HUDEP-2 (cell line): Measurements from ENCODE around the gene VPS26B.

ENCODE experiments used
- DNase-seq, 76 experiments: peaks; one replicate each; lab custom pipeline; 2025; ENCODE audit not compliant: unreplicated experiment in 76 of 76; lab: John Stamatoyannopoulos, UW

VPS26B gene

DNA sequence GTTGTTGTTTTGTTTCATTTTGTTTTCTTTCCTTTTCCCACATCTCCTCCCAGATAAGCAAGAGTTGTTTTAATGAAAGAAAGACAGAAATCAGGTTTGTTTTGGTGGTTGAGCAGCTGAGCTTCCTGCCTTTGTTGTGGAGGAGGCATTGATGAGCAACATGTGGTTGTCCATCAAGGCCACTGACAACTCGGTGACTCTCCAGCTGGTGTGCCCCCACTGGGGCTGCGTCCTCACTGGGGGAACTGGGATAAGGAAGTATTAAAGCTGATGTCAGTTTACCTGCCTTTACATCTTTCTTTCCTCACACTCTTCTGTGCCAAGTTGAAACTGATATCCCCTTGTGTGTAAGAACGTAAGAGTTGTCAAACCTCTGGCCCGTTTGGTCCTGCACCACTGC lies 5.9 kb downstream of the VPS26B start:
- DNase-seq: no peak

DNA sequence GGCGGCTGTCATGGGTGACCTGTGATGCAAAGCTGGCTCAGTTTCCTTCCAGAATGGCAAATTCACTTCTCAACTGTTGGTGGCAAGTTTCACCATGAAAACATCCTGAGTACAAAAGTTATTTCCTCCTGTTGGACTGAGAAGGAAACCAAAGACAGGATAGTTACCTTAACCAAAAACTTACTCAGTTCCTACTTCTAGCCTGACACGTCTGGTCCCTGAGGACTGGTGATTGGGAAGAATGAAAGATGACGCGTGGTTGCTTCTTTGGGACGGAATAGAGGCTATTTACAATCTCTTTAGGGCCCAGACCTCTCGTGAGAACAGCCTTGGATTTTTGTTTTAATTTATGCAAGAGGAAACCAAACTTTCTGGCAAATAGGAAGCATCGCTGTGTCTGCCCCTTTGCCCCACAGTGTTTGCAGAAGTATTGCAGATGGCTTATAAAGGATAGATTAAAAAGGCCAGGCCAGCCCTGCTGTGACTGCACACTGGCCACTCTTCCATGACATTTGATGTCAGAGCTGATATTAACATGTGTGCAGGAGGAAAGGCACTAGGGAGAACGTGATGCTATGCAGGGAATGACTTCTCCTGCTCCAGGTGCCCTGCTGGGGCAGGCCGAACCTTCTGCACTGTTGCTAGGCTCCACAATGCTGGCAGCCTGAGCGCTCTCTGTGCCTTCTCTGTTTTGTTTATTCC lies 7.6 kb downstream of the VPS26B start:
- no peak for DNase-seq

DNA sequence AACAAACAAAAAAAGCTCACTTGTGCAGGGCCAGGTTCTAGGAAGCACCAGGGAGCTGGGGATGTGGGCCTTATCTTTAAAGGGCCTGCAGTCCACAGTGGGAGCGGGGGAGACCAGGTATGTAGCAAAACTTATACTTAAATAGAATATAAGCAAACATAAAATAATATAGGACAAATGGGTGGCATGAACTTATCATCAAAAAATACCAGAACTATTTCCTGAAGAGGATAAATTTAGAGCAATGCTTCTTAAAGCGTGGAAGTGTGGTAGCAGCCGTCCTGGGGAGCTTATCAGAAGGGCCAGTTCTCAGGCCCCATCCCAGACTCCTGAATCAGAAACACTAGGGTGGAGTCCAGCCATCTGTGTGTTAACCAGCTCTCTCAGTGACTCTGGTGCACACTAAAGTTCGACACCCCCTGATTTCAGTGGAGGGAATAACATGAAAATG lies 9.3 kb downstream of the VPS26B start:
- DNase-seq: peak in 42 of 76 experiments; percentile 1 to 58 (median 29)

DNA sequence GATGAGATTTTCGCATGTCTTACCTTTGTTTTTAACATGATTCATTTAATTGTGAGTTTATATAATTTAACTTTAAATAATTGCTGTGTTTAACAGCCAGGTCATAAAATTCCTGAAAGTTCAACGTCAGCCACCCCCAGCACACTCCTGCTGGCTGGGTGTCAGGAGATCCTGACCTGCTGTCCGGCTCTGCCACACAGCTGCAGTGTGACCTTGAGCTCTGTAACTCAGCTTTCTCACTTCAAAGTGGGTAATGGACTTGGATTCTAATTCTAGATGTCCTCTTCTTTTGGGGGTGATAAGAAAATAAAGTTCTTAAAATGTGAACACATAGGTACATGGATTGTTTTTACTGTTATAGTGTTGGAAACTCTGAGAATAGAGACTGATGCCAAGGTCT lies 10.9 kb downstream of the VPS26B start:
- DNase-seq: no peak

DNA sequence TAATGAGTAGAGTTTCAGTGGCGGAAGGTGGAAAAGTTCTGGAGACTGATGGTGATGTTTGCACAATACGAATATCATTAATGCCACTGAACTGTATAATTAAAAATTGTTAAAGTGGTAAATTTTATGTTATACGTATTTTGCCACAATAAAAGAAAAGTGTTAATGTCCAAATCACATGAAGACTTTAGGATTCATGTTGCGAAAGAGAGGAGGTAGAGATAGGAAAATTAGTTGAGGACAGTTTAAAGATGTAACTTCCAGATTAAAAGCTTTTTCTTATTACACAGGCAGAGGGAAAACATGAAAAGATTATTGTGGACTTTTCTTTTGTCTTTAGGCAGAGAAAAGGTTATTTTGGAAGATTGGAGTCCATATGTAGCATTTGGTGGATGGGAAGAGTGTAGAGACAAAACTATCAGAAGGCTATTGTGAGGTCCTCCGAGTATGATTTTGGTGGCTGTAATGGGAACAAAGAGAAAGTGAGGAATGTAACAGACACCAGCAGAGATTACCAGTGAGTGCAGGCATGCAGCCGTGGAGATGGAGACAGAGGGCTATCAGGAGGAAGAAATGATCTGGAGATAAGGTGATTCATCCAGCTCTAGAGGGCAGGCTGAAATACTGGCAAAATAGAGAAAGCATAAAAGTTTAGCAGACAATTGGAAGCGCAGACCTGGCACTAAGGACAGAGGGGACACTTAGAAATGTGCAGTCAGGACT lies 12.5 kb downstream of the VPS26B start:
- peak in 1 of 76 experiments; percentile 18 for DNase-seq

DNA sequence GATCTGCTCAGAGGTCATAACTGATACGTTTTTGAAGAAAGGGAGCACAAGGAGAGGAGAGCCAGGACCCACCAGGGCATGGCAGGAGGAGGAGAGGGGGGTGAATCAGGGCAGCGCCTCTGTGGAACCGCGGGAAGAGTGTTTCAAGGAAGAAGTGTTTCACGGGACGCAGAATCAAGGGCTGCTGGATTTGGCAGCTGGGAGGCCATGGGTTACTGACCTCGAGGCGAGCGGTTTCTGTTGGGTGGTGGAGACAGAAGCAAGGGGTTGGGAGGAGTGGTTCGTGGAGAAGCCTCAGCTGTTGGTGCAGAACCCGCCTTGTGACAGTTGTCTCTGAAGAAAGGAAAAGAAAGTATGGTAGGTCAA lies 13.1 kb downstream of the VPS26B start:
- no peak for DNase-seq

DNA sequence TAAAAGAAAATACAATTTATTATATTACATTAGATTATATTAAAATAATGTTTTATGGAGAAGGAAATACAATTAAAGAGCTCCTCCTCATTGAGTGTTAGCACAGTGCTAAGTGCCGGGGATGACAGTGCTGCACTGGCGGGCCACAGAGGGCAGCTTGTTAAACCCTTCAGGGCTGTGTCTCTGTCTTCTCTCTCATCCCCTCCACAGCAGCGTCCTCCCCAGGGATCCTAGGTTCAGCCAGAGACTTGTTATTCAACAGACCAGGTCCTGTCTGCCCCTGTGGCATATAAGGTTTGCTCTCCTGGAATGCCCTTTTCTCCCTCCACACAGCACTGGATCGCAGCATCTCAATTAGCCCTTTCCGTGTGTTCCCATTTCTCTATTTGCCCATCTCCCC lies 14.5 kb downstream of the VPS26B start:
- DNase-seq: no peak

DNA sequence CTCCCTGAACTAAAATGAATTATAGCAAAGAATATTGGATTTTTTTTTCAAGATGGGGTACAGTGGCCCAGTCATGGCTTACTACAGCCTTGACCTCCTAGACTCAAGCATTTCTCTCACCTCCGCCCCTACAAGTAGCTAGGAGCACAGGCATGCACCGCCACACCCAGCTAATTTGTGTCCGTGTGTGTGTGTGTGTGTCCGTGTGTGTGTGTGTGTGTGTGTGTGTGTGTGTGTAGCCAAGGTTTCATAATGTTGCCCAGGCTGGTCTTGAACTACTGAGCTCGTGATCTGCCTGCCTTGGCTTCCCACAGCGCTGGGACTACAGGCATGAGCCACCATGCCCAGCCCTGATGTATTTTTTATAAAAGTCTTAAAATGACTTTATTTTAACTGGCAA lies 16.1 kb downstream of the VPS26B start:
- DNase-seq: no peak

DNA sequence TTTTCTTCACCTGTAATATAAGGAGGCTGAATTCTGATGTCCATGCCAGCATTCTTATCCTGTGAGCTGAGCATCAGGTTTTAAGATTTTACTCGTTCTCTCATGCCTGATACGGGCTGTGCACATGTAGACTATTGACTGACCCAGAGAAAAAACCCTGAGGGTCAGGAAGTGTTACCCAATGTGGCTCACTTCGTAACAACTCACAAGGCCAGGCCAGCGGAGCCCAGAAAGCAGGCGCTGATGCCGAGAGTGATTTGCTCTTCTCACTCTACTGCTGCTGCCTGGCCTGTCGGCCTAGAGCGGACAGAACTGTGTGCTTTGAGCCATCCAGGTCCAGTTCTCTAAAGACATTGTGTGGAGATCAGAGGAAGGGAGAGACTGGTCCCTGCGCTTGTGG lies 17.9 kb downstream of the VPS26B start:
- DNase-seq: no peak

DNA sequence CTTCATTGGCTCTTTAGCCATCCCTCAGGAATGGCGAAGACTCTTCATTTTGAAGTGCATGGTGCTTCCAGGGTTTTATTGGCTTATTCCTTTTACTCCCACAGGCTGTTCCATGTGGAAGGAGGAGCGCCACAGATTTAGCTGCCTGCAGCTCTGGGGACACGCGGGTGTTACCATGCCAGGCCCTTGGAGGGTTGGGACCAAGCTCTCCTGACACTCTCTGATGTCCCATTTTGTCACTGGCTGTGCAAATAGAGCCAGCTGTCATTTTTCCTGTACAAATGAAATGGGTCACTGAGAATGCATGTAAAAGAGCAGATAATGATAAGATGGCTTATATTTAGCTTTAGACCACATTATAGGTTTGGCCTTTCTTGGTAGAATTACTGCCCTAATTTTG lies 19.4 kb downstream of the VPS26B start:
- DNase-seq: no peak

DNA sequence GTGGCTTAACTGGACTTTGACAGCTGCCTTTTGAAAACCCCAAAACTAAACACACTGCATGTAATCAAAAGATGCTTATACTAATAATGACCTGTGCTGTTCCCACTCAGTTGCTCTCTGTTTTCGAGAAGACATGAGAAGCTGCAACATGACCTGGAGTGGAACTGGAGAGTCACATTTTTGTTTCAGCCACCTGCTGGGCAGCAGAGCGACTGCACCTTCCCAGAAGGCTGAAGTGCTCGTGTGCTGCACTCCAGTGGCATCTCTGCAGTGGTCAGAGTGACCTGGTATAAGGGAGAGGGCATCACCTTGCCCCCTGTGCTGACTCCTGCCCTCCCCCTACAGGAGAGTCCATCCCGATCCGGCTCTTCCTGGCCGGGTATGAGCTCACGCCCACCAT lies 20.1 kb downstream of the VPS26B start:
- DNase-seq: peak in 20 of 76 experiments; percentile 1 to 49 (median 16)

DNA sequence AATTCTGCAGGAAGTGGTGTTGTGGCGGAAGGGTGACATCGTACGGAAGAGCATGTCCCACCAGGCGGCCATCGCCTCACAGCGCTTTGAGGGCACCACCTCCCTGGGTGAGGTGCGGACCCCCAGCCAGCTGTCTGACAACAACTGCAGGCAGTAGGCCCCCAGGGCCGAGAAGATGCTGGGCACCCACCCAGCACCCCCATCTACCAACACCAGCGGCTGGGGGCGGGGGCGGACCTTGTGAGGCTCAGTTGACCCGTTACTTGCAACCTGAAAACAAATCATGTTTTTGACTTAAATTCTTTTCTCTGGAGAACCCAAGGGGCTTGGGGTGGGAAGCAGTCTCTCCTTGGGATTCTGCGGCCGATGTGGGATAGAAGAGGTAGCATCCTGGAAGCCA lies 21.0 kb downstream of the VPS26B start:
- DNase-seq: no peak

DNA sequence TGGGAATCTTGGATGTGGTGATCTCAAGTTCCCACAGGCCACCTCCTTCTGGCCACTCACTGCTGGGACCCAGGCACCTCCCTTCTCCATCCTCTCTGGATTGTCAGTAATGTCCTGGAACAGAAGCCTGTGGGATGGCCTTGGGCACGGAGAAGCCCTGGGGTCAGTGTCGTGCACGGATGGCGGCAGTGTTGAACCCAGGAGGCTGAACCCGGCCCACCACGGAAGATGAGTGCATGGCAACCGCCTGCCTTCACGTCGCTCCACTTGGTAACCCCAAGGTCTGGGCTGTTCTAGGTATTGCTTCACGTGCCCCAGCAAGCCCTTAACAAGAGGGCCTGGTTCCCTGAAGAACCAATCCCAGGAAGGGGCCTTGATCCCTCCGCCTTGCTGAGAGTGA lies 21.6 kb downstream of the VPS26B start:
- no peak for DNase-seq

DNA sequence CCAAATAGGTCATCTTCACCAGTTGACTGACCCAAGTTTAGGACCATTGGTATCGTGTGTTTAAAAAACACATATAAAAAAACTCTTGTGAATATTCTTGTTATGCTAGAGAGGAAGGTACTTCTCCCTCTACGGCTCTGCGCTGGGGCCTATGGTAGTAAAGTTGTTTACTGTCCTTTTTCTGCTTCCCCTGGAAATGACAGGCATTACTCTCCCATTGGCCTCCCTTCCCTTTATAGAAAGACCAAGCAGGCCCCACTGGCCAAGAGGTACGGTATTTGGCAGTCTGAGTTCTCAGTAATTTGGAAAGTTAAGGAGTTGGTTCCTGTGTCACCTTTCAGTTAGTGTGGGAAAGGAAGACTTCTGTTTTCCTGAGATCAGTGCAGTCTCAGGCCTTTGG lies 22.2 kb downstream of the VPS26B start:
- no peak for DNase-seq

DNA sequence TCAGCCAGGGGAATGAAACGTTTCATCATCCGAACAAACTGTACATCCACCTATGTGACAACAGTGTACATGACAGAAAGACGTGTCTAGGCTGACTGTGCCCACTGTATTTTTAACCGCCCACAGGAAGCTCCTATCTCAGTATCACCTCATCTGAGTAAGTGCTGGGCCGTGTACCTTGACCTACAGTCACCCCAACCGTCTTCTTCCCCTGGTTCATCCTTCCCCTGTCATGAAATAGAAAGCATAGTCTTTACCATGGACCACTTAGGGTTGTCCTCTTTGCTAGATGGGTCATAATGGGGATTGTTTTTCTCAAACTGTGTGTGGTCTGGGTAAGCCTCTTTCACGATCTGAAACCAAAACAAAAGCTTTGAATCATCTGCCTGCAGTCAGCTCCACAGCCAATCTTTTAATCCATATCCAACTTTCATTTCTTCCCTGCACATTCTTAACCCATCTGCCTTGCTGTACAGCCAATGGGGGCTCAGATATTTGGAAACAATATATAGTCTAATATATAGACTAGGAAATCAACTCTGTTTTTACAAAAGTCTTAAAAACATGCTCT lies 24.5 kb downstream of the VPS26B start:
- no peak for DNase-seq

DNA sequence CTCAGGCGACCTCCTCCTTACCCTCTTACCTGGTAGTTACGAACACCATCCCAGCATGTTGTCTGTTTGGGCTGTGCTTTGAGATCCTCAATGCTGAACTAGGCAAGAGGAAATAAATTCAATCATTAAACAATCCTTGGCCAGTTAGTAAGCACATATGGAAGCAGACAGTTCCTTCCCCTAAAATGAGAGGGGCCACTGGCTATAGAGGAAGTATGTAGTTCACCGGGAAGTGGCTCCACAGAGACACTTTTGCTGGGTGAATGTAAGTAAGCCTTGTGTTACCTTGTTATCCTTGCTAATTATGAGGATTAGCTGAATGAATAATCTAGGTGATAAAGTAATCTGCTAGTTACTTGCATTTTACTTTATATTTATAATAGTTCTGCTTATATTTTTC lies 25.8 kb downstream of the VPS26B start:
- DNase-seq: no peak

DNA sequence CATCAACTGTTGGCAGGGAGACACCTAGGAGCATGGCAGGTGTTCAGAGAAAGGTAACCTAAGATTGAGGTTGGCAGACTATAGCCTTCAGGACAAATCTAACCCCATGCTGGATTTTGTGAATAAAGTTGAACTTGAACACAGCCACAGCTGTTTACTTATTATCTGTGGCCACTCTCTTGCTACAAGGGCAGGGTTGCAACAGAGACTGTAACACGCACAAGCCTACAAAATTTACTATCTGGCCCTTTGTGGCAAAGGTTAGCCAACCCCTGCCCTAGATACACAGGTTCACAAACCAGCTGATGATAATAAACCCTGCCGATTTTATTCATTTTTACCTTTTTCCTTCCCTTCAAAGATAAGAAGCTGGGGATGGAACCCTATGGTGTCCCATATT lies 26.2 kb downstream of the VPS26B start:
- DNase-seq: no peak

DNA sequence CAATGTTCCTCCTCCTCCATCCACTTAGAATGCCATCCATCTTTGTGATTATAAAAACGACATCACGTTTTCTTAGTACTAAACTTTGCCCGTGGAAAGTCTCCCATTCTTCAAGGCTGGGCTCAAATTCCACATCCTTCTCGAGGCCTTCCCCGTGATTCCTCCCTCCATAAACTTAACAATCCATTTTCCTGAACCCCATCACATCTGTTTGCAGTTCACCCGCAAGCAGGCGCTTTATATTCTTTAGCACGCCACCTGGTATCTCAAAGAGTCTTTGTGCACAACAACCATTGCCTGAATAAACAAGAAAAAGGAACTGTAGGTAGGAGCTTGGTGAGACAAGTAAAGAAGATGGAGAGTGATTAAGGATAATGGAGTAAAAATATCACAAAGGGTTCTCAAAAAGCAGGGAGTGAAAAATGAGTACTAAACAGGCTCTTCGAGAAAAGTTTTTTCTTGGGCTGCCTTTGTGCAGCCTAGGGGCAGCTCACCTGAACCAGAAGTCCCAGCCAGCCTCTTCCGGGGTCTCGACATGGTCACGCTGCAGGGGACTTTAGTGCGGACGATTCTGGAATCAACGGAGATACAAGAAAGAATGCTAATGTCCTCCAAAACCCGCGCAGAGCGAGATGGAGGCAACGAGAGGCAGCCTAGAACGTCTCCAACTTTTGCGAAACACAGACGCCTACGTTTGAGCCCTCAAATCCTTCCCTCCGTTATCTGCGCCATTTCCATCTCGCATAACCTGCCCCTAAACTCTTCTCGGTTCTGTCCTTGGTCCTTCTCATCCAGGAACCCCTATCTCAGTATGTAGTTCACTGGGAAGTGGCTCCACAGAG lies 28.1 kb downstream of the VPS26B start:
- peak in 6 of 76 experiments; percentile 16 to 53 (median 33) for DNase-seq

DNA sequence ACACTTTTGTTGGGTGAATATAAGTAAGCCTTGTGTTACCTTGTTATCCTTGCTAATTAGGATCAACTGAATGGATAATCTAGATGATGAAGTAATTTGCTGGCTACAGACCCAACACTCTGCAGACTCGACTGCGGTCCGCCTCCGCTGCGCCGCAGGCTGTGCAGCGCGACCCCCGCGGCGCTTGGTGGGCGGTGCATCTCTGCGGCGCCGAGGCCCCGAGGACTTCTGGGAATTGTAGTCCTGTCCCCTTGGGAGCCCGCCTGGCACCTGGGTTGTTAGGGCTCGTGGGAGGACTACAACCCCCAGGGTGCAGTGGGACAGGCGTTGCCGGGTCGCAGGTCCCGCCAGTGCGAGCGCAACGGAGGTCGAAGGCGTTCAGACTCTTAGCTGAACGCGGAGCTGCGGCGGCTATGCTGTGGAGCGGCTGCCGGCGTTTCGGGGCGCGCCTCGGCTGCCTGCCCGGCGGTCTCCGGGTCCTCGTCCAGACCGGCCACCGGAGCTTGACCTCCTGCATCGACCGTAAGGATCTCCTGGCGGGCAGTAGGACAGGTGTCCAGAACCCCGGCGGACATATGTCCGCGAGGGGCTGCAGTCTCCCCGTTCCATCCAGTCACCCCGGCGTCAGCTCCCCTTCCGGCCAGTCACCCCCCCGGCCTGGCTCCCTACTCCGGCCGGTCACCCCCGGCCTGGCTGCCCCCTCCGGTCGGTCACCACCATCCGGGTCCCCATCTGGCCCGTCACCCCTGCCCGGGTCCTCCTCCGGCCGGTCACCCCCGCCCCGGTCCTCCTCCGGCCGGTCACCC lies 28.9 kb downstream of the VPS26B start, which contains the start of the genes ACAD8 and THYN1:
ACAD8 (plus strand) TSS at position 381 of the 806 bp plus-strand sequence; CDS start at position 414, 33 bp downstream.
THYN1 (minus strand) TSS at position 165 of the 806 bp plus-strand sequence. CDS start 470 bp downstream, outside the sequence.
- DNase-seq: peak in 75 of 76 experiments; percentile 28 to 96 (median 91)
